SK-N-SH treated with all-trans-retinoic acid at 6 μM for 48 hours (cell line): Measurements from ENCODE around the gene SUSD6.

Experiments used
- BACH2 ChIP-seq: fragments of 250-450 bp; sonication (Bioruptor Pico); IDR thresholded peaks from 2 replicates; pipeline ENCODE4 v1.9.0; 2021; ENCODE audit warnings: mild to moderate bottlenecking, borderline replicate concordance
- ESRRG ChIP-seq: fragments of 250-450 bp; sonication (Bioruptor Pico); IDR thresholded peaks from 2 replicates; pipeline ENCODE4 v1.6.1; 2021; ENCODE audit warnings: mild to moderate bottlenecking
- ISL1 ChIP-seq: fragments of 250-450 bp; sonication (Bioruptor Pico); IDR thresholded peaks from 2 replicates; pipeline ENCODE4 v2.1.2; 2022; ENCODE audit warnings: mild to moderate bottlenecking, moderate library complexity
- PPARA ChIP-seq: fragments of 250-450 bp; sonication (Bioruptor Pico); IDR thresholded peaks from 2 replicates; pipeline ENCODE4 v1.5.0; 2020; ENCODE audit warnings: mild to moderate bottlenecking, borderline replicate concordance
- TCF4 ChIP-seq: fragments of 250-450 bp; sonication (Bioruptor Pico); IDR thresholded peaks from 2 replicates; pipeline ENCODE4 v1.8.0; 2021; ENCODE audit warnings: mild to moderate bottlenecking, moderate library complexity, borderline replicate concordance
- TOX ChIP-seq: fragments of 250-450 bp; sonication (Bioruptor Pico); IDR thresholded peaks from 2 replicates; pipeline ENCODE4 v1.8.0; 2021; ENCODE audit warnings: mild to moderate bottlenecking, moderate library complexity, borderline replicate concordance
- ZC3H10 ChIP-seq: fragments of 250-450 bp; sonication (Bioruptor Pico); IDR thresholded peaks from 2 replicates; pipeline ENCODE4 v1.5.1; 2021; ENCODE audit warnings: mild to moderate bottlenecking, moderate library complexity
- ZFP30 ChIP-seq: fragments of 450-650 bp; formaldehyde crosslinking; IDR thresholded peaks from 2 replicates; pipeline ENCODE4 v1.5.0; 2022; ENCODE audit warnings: mild to moderate bottlenecking, moderate library complexity
- TF ChIP-seq, protein P1 (sequence below): fragments of 250-450 bp; sonication (Bioruptor Pico); IDR thresholded peaks from 2 replicates; pipeline ENCODE4 v1.5.1; 2021; ENCODE audit warnings: mild to moderate bottlenecking, moderate library complexity
- TF ChIP-seq, protein P2 (sequence below): fragments of 250-450 bp; sonication (Bioruptor Pico); IDR thresholded peaks from 2 replicates; pipeline ENCODE4 v1.5.1; 2020; ENCODE audit warnings: low read depth, mild to moderate bottlenecking, moderate library complexity
- TF ChIP-seq, protein P3 (sequence below): fragments of 250-450 bp; sonication (Bioruptor Pico); IDR thresholded peaks from 2 replicates; pipeline ENCODE4 v1.8.0; 2020; ENCODE audit warnings: mild to moderate bottlenecking, moderate library complexity, borderline replicate concordance

DNA sequence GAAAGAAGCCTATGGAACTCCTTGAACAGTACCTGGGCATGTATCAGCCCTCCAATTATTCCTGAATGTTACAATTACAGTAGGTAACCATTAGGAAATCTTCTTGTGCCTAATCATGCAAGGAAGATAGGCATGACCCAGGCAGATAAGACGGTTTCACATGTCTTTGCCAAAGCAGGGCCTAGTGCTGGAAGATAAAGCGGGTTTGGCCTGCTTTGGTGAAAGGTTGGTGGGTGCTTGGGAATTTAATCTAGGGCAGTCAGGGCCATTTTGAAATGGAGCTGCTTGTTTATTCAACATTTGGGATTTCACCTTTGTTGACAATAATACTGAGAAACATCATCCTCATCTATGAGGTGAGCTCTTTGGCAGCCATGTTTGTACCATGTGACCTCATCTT, 143.1 kb downstream of the SUSD6 start:
- no peak for TF ChIP-seq TOX (CRISPR knock-in tag)
- TF ChIP-seq TCF4 (CRISPR knock-in tag) = no peak
- TF ChIP-seq PPARA (CRISPR knock-in tag) = no peak
- no peak for TF ChIP-seq ZC3H10
- no peak for TF ChIP-seq ISL1 (CRISPR knock-in tag)
- TF ChIP-seq, protein P1, sequence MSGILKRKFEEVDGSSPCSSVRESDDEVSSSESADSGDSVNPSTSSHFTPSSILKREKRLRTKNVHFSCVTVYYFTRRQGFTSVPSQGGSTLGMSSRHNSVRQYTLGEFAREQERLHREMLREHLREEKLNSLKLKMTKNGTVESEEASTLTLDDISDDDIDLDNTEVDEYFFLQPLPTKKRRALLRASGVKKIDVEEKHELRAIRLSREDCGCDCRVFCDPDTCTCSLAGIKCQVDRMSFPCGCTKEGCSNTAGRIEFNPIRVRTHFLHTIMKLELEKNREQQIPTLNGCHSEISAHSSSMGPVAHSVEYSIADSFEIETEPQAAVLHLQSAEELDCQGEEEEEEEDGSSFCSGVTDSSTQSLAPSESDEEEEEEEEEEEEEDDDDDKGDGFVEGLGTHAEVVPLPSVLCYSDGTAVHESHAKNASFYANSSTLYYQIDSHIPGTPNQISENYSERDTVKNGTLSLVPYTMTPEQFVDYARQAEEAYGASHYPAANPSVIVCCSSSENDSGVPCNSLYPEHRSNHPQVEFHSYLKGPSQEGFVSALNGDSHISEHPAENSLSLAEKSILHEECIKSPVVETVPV (CRISPR knock-in tag) = no peak
- TF ChIP-seq ESRRG (CRISPR knock-in tag) = no peak
- TF ChIP-seq, protein P2, sequence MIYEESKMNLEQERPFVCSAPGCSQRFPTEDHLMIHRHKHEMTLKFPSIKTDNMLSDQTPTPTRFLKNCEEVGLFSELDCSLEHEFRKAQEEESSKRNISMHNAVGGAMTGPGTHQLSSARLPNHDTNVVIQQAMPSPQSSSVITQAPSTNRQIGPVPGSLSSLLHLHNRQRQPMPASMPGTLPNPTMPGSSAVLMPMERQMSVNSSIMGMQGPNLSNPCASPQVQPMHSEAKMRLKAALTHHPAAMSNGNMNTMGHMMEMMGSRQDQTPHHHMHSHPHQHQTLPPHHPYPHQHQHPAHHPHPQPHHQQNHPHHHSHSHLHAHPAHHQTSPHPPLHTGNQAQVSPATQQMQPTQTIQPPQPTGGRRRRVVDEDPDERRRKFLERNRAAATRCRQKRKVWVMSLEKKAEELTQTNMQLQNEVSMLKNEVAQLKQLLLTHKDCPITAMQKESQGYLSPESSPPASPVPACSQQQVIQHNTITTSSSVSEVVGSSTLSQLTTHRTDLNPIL (CRISPR knock-in tag) = no peak
- TF ChIP-seq, protein P3, sequence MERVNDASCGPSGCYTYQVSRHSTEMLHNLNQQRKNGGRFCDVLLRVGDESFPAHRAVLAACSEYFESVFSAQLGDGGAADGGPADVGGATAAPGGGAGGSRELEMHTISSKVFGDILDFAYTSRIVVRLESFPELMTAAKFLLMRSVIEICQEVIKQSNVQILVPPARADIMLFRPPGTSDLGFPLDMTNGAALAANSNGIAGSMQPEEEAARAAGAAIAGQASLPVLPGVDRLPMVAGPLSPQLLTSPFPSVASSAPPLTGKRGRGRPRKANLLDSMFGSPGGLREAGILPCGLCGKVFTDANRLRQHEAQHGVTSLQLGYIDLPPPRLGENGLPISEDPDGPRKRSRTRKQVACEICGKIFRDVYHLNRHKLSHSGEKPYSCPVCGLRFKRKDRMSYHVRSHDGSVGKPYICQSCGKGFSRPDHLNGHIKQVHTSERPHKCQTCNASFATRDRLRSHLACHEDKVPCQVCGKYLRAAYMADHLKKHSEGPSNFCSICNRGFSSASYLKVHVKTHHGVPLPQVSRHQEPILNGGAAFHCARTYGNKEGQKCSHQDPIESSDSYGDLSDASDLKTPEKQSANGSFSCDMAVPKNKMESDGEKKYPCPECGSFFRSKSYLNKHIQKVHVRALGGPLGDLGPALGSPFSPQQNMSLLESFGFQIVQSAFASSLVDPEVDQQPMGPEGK (CRISPR knock-in tag) = no peak
- TF ChIP-seq BACH2 (CRISPR knock-in tag) = no peak
- no peak for TF ChIP-seq ZFP30 (CRISPR knock-in tag)
